T-helper 2 cell (primary cell): ENCODE data around the gene EDARADD.
A peak's percentile ranks its signal among the peaks of the same experiment; 100 is the strongest.

Experiments
- DNase-seq, 5 experiments: peaks; one replicate each; pipeline versions ENCODE4 v3.0.0 to v3.0.0-alpha.2; 2012 to 2022

Gene EDARADD

DNA sequence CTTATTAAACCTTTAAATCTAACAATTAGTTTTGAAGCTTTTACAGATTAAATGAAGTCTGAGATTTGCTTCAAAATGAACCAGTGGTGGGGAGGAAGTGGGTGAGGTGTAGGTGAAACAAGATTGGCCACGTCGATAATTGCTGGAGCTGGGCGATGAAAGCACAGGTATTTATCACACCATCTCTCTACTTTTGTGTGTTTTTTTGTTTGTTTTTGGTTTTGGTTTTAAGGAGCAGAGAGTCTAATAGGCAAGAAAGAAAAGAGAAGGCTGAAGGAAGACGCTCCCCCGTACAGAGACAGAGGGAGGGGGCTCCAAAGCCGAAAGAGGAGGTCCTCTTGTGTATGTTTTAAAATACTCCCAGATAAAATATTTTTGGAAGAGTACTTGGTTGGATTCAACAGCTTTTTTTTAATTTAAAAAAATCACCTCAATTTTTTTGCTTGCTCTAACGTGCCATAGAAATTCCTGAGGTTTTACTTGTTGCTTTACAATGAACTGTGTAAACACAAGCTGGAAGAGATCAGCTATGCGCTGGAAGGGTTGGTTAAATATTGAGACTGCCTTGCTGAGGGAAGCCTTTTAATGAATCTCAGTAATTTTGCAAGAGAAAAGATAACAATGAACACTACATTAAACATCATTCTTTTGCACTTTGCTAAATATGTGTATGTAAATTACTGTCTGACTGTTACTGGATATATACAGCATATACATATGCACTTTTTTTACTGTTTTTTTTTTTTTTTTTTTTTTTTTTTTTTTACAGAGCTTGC lies 123.0 kb downstream of the EDARADD start:
- DNase-seq: peak in 3 of 5 experiments; percentile 45 to 95 (median 56)

- DNase-seq: no peak
These were observed 124.2 kb downstream of the EDARADD start for GRCh38 chr1:236518322-236518721.

DNA sequence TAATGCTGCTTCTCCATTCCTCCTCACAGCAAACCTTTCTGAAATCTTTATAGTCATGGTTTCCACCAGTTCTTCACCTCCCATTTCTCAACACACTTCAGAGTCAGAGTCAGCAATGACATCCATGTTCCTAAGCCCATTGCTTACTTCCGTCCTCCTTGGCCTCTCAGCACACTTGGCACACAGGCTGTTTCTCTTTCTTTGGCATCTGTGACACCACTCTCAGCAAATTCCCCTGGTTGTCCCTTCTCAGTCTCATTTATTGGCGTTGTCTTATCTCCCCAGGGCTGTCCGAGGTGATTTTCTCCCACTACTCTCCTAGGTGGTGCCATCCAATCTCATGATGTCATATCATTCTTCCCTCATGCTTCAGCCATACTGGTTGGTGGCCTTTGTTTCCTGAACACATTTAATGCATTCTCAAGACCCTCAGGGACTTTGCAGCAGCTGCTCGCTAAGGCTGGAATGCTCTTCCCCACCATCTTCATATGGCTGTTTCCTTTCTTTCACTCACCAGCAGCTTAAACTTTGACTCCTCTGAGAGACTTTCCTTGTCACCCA lies 126.4 kb downstream of the EDARADD start:
- no peak for DNase-seq

- no peak for DNase-seq
These were observed 129.0 kb downstream of the EDARADD start for GRCh38 chr1:236522937-236523703.

DNA sequence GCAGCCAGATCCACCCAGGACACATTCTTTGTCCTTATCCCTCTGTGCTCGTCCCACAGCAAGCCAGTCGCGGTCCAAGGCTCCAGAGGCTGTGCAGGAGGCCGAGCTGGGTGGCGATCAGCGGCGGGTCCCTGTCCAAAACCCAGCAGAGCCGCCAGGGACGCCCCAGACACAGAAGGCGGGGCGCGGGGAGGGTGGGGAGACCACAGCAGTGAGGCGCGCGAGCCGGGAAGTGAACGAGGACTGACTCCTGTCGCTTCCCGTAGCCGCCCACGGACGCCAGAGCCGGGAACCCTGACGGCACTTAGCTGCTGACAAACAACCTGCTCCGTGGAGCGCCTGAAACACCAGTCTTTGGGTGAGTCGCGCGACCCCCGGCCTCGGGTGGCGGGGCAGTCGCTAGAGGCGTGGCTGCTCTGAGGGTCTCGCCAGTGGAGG lies 129.6 kb downstream of the EDARADD start, which contains the start of gene LGALS8:
Gene LGALS8, plus strand, starts transcription at position 279 of the 438 bp plus-strand sequence. CDS start 2,089 bp downstream, outside the sequence.
- DNase-seq: peak; percentile 65 to 94 (median 81)

DNA sequence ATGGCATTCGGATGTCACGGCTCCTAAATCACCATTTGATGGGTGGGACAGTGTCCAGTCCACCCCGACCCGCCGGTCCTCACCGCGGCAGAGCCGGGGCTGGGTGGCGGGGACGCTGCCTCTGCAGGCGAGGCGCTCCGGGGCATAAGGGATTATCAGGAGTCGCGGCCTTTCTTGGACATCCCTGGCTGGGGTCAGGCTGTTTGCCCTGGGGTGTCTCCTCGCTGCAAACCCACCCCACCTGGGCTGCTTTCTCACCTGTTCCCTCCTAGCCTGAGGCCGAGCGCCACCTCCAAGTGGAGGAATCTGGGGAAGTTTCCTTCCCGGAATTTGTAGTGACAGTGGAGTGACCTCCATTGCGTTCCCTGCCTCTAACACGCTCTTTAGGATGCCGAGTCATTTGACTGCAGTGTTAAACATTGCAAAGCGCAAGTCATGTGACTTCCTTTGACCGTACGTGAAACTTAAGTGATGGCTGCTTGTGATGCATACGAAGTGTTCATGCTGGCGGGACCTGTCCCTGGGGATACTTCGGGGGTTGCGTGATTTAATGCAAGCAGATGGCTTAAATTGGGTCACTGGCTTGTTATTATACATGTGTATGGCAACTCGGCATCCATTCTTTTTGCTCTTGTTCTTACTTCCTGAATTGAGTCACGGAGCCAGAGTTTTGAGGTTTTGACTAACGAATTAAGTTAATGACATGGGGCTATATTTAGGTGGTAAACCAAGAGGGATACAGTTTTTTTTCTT lies 130.2 kb downstream of the EDARADD start:
- DNase-seq: peak in 4 of 5 experiments; percentile 26 to 91 (median 52)

DNA sequence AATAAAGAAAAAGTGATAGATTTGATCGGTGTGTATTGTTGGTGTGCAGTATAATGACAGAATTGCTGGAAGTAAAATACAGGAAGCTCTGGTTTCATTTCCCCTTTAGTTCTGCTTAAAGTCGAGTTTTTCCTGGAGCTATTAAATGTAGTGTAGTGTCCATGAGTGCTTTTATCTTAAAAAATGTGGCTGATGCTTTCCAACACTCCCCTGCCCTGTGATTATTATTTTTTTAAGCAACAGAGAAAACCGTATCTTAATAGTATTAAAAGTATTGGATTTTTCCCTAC lies 130.8 kb downstream of the EDARADD start:
- DNase-seq: no peak

- no peak for DNase-seq
These were observed 132.0 kb downstream of the EDARADD start for GRCh38 chr1:236526079-236526478.

- no peak for DNase-seq
These were observed 136.2 kb downstream of the EDARADD start for GRCh38 chr1:236530286-236530685.

DNA sequence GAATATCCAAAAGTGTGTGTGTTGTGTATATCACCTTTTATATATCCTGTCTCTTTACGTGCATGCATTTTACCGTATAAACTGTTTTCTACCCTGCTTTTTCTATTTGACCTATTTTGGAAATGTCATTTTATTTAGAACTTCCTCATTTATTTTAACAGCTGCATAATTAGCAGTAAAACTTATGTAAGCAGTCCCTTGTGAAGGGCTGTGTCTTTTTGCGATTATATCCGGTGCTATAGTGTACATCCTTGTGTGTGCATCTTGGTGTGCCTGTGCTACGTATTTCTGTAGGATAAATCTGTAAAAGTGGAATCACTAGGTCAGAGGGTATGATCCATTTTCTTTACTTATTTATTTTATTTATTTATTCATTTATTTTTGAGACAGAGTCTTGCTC lies 136.9 kb downstream of the EDARADD start:
- DNase-seq: no peak

DNA sequence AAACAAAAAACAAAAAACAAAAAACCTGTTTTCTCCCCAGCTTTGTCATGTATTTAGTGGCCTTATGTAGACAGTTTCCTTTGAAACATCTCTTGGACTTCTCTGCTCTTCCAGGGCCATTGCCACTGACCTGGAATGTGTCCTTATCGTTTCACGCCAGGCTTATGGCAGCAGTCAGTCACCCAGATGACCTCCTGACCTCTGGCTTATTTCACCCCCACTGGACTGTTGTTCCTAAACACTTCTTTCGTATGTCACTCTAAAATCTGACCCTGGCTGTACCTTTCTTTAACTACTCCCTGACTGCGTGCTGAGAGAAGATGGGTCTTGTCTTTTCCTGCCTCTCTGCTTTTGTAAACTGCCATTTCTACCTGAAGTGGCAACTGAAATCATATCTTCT lies 138.8 kb downstream of the EDARADD start:
- no peak for DNase-seq

DNA sequence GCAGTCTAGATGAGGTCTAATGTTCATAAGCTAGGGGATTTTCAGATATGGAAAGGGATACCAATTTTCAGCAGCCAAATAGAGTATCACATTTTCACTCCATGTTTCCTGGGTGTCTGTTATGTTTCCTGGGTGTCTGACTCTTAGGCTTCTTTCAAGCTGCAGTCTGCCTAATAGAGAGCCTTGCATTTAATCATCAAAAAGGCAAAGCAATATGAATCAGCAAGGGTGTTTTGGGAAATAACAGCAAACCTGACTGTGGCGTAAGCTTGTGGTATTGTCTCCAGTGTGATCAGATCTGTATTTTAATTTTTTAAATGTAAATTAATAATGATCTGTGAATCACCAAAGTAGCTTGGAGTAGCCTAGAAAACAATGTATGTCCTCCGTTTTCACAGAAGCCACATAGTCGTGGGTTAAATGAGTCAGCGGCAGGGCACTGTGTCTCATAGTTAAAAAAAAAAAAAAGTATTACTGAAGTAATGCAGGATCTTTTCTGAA lies 140.1 kb downstream of the EDARADD start:
- DNase-seq: peak in 2 of 5 experiments; percentile 21 to 82
